ENCODE results near the gene TMEM255B. TPM values are rescaled to one million over a fixed set of nuclear protein-coding genes. Genes with fewer than 3 reads are reported as not detected.

The TMEM255B gene
- total RNA-seq, 1 experiment from 2014 or later: 2.8 TPM

DNA sequence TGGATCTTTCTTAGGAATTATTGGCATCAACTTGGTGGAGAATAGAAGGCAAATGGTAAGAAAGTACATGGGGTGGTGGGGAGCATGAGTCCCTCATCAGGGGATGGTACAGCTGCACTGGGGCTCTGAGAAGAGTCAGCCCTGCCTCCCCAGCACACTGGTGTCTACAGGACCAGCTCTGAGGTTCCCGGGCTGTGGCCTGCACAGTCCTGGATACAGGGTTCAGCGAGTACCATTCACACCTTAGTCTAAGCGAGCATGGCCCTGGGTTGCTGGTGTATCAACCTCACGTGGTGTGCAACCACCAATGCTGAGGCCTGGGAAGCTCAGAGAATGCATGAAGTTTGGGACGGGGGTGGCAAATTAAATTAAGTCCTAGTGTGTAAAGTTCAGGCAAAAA, 10.1 kb downstream of the TMEM255B start:
- no peak overlapping the region for H2BK15ac ChIP-seq (ENCODE audit: low read depth, low read length)
- no peak overlapping the region for H2BK120ac ChIP-seq (ENCODE audit: low read depth, low read length, poor library complexity, severe bottlenecking)
- H3K79me1 ChIP-seq (ENCODE audit: insufficient read depth, low read depth, low read length, poor library complexity, severe bottlenecking): no peaks in the 10 kb centered on the region
- no peak overlapping the region for H3K18ac ChIP-seq (ENCODE audit: insufficient read length, low read depth, low read length)
- no peak overlapping the region for H2BK5ac ChIP-seq (ENCODE audit: insufficient read length, low read length)
- no peak overlapping the region for H4K8ac ChIP-seq (replicated peaks; ENCODE audit: insufficient read length, low read depth, low read length)
- no peaks in the 10 kb centered on the region for H3K79me2 ChIP-seq (ENCODE audit: insufficient read depth, low read length)
- H3T11ph ChIP-seq (ENCODE audit: low read length): no peak overlapping the region
- H3K4me1 Mint-ChIP-seq: peaks cover 7 to 16% of the 10 kb centered on the region in 2 experiments
- DNase-seq: no peak
- H3K23ac ChIP-seq (ENCODE audit: insufficient read length, low read depth, low read length): no peak overlapping the region
- no peaks in the 10 kb centered on the region for H3K27me3 ChIP-seq (ENCODE audit: insufficient read depth, low read length)
- H3K9me3 Mint-ChIP-seq: peaks cover 0 to 4% of the 10 kb centered on the region in 2 experiments; a peak in 2 of 5 replicates
- H2BK20ac ChIP-seq (ENCODE audit: low read depth, low read length, poor library complexity, severe bottlenecking): no peak overlapping the region
- no peak overlapping the region for H2BK12ac ChIP-seq (ENCODE audit: insufficient read length, low read depth, low read length)
- H3K36me3 Mint-ChIP-seq (ENCODE audit: insufficient read depth in 1 of 3, low read depth in 3 of 3): no peaks in the 10 kb centered on the region; a peak in 2 of 7 replicates
- H2AK5ac ChIP-seq (ENCODE audit: insufficient read length, low read length): no peak overlapping the region
- peaks cover 9% of the 10 kb centered on the region; the same call in 1 of the 2 replicates for H3K27me3 Mint-ChIP-seq (ENCODE audit: low read depth)
- no peak overlapping the region for H3K27ac Mint-ChIP-seq
- H3K4me2 ChIP-seq (ENCODE audit: insufficient read depth, insufficient read length, low read length): no peak overlapping the region
- no peak overlapping the region for H3K14ac ChIP-seq (ENCODE audit: insufficient read depth, low read length)
- H4K20me1 ChIP-seq (ENCODE audit: control insufficient read depth, insufficient read depth, insufficient read length): no peaks in the 10 kb centered on the region
- TF ChIP-seq, protein P1, sequence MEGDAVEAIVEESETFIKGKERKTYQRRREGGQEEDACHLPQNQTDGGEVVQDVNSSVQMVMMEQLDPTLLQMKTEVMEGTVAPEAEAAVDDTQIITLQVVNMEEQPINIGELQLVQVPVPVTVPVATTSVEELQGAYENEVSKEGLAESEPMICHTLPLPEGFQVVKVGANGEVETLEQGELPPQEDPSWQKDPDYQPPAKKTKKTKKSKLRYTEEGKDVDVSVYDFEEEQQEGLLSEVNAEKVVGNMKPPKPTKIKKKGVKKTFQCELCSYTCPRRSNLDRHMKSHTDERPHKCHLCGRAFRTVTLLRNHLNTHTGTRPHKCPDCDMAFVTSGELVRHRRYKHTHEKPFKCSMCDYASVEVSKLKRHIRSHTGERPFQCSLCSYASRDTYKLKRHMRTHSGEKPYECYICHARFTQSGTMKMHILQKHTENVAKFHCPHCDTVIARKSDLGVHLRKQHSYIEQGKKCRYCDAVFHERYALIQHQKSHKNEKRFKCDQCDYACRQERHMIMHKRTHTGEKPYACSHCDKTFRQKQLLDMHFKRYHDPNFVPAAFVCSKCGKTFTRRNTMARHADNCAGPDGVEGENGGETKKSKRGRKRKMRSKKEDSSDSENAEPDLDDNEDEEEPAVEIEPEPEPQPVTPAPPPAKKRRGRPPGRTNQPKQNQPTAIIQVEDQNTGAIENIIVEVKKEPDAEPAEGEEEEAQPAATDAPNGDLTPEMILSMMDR (conservative IDR thresholded peaks at IDR 0.05): no peak
- no peak overlapping the region; a peak in 1 of 5 replicates for H3K4me3 Mint-ChIP-seq
- WGBS (ENCODE audit: extremely low coverage, insufficient read length, low lambda C conversion rate): no CpG with 5 or more reads among the region's 5 CpGs
- no peak overlapping the region for H3K27ac ChIP-seq (ENCODE audit: insufficient read length, low read depth, low read length)
- H3K4ac ChIP-seq (ENCODE audit: low read depth, low read length): no peak overlapping the region
- H3K9ac ChIP-seq (ENCODE audit: extremely low read depth, insufficient read length, low read length): no peak overlapping the region
- H3K9me3 ChIP-seq (ENCODE audit: control insufficient read depth, low read depth, low read length): no peaks in the 10 kb centered on the region
- no peak overlapping the region for H4K5ac ChIP-seq (ENCODE audit: insufficient read length, low read depth, low read length)
- no peak overlapping the region for H4K91ac ChIP-seq (ENCODE audit: insufficient read length, low read depth, low read length)
- no peaks in the 10 kb centered on the region for H3K23me2 ChIP-seq (ENCODE audit: insufficient read length, low read depth, low read length, poor library complexity, severe bottlenecking)
- H2AFZ ChIP-seq (ENCODE audit: low read length): no peak overlapping the region
- no peaks in the 10 kb centered on the region for H3K4me1 ChIP-seq (ENCODE audit: insufficient read depth, low read length)
- no peak overlapping the region for H3K56ac ChIP-seq (ENCODE audit: insufficient read length, low read depth, low read length)

All from H9 (cell line).